K562 (cell line): Measurements from ENCODE around the gene ATAD3C. TPM values are rescaled to one million over a fixed set of nuclear protein-coding genes. Genes with fewer than 3 reads are reported as not detected.

Experiments used
- ATF1 ChIP-seq, 2 experiments: fragments of 450-650 bp in 1 of 2; IDR thresholded peaks; 2 replicates each; pipeline ENCODE4 v1.6.1; 2016; ENCODE audit warnings: missing compliant biosample characterization in 1 of 2, missing genetic modification characterization in 1 of 2
- CHD4 ChIP-seq: fragments of 200-600 bp; sonication (generic); IDR thresholded peaks from 3 replicates; pipeline ENCODE4 v1.6.1; 2012; ENCODE audit warnings: low read depth, mild to moderate bottlenecking, mixed read lengths, low read length, inconsistent platforms; ENCODE audit not compliant: insufficient read depth, insufficient replicate concordance, poor library complexity, severe bottlenecking
- CHD7 ChIP-seq: fragments of 200-600 bp; sonication (generic); IDR thresholded peaks from one replicate; pipeline ENCODE4 v1.6.1; 2012; ENCODE audit warnings: mild to moderate bottlenecking, low read depth, low read length, inconsistent platforms
- EHMT2 ChIP-seq: fragments of 450-650 bp; IDR thresholded peaks from 2 replicates; pipeline ENCODE4 v1.6.1; 2018; ENCODE audit warnings: antibody characterized with exemption
- FOS ChIP-seq: IDR thresholded peaks from 3 replicates; pipeline ENCODE4 v1.6.1; 2011; ENCODE audit not compliant: insufficient read length; ENCODE audit errors: extremely low read depth
- FOXP1 ChIP-seq: sonication (generic); formaldehyde crosslinking; IDR thresholded peaks from 2 replicates; pipeline ENCODE4 v1.8.0; 2022; ENCODE audit warnings: mild to moderate bottlenecking, missing genetic modification reagents
- SIRT6 ChIP-seq: IDR thresholded peaks from one replicate; pipeline ENCODE4 v1.6.1; 2012; ENCODE audit warnings: low read depth, mild to moderate bottlenecking, control low read depth, inconsistent platforms, low read length, moderate library complexity
- THAP7 ChIP-seq: fragments of 250-450 bp; sonication (Bioruptor Pico); IDR thresholded peaks from 2 replicates; pipeline ENCODE4 v1.5.0; 2021
- ZNF311 ChIP-seq: fragments of 250-450 bp; sonication (Bioruptor Pico); IDR thresholded peaks from 2 replicates; pipeline ENCODE4 v1.4.0; 2020; ENCODE audit warnings: mild to moderate bottlenecking, moderate library complexity
- polyA plus RNA-seq, 8 experiments: library from polyadenylated mRNA; depleted of rRNA in 4 of 8; stranded (reverse) in 5 of 8; unstranded in 3 of 8; fragments of >200 nt; fragmentation: Nextera tagmentation in 2 of 8; fragmentation: Illumina TruSeq in 1 of 8; extraction: Ambion mirVana in 2 of 8; extraction: Trizol in 1 of 8; gene quantifications; 2 replicates each; pipeline versions ENCODE4 v1.2.1 to v1.2.3, GENCODE V29; 2011 to 2014; ENCODE audit warnings: inconsistent platforms in 1 of 8, missing spikeins in 1 of 8
- total RNA-seq, 7 experiments: library from RNA; depleted of rRNA in 6 of 7; stranded (reverse); fragments of >200 nt in 6 of 7; fragmentation: Illumina TruSeq in 2 of 7; extraction: Trizol in 2 of 7; gene quantifications; 2 replicates each; pipeline versions ENCODE4 v1.2.1 to v1.2.3, GENCODE V29; 2011 to 2021; ENCODE audit warnings: low replicate concordance in 1 of 7

Gene ATAD3C
- total and polyA plus RNA-seq, 9 of the 15 experiments (the other 6 are each of a cell fraction or from before 2014, with no cell fraction given), result 0.03 to 0.18 TPM; not detected in 7

- TF ChIP-seq CHD7, result no peak
- no peak for TF ChIP-seq CHD4
- TF ChIP-seq FOS, result no peak
- TF ChIP-seq THAP7 (CRISPR knock-in tag), result no peak
- TF ChIP-seq SIRT6, result no peak
- no peak for TF ChIP-seq ZNF311 (CRISPR knock-in tag)
- no peak for TF ChIP-seq ATF1 (CRISPR knock-in tag; IDR thresholded peaks at IDR 0.05)
- TF ChIP-seq ATF1 (tag; IDR thresholded peaks at IDR 0.05), result no peak
- no peak for TF ChIP-seq FOXP1 (CRISPR knock-in tag)
- no peak for TF ChIP-seq EHMT2
Measured at GRCh38 chr1:1420654-1421141, 28.8 kb upstream of the ATAD3C start (continued).
